ENCODE data around the gene HBEGF. TPM values are rescaled to one million over a fixed set of nuclear protein-coding genes. Genes with fewer than 3 reads are reported as not detected.

The HBEGF gene
- total and polyA plus RNA-seq, 2 experiments from 2014 or later: 6.7 to 7.2 TPM

- no peaks in the 10 kb centered on the region for H3K9me2 ChIP-seq (replicated peaks; ENCODE audit: insufficient read depth)
- no peaks in the 10 kb centered on the region for H3K9me3 ChIP-seq (ENCODE audit: low read depth)
- peaks cover 3% of the 10 kb centered on the region for H4K20me1 ChIP-seq (ENCODE audit: insufficient read depth, poor library complexity, severe bottlenecking)
- H3K36me3 ChIP-seq (replicated peaks; ENCODE audit: insufficient read depth, low read depth): no peaks in the 10 kb centered on the region
- H3K4me2 ChIP-seq: no peak overlapping the region
- H3K27ac ChIP-seq: no peak overlapping the region
- no peak for DNase-seq (ENCODE audit: low spot score)
- TF ChIP-seq EZH2 (IDR thresholded peaks at IDR 0.05; ENCODE audit: borderline replicate concordance): no peak
- TF ChIP-seq EZH2phosphoT487 (IDR thresholded peaks at IDR 0.05; ENCODE audit: low read depth, severe bottlenecking, unreplicated experiment): no peak
- TF ChIP-seq, protein P1, sequence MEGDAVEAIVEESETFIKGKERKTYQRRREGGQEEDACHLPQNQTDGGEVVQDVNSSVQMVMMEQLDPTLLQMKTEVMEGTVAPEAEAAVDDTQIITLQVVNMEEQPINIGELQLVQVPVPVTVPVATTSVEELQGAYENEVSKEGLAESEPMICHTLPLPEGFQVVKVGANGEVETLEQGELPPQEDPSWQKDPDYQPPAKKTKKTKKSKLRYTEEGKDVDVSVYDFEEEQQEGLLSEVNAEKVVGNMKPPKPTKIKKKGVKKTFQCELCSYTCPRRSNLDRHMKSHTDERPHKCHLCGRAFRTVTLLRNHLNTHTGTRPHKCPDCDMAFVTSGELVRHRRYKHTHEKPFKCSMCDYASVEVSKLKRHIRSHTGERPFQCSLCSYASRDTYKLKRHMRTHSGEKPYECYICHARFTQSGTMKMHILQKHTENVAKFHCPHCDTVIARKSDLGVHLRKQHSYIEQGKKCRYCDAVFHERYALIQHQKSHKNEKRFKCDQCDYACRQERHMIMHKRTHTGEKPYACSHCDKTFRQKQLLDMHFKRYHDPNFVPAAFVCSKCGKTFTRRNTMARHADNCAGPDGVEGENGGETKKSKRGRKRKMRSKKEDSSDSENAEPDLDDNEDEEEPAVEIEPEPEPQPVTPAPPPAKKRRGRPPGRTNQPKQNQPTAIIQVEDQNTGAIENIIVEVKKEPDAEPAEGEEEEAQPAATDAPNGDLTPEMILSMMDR (IDR thresholded peaks at IDR 0.05; ENCODE audit: poor library complexity): no peak
- H3K4me3 ChIP-seq: no peak overlapping the region
- no peaks in the 10 kb centered on the region for H3K27me3 ChIP-seq
- no peaks in the 10 kb centered on the region for H3K4me1 ChIP-seq (ENCODE audit: insufficient read depth)
- H3K79me2 ChIP-seq: peaks cover 83% of the 10 kb centered on the region
- WGBS (ENCODE audit: low lambda C conversion rate, missing lambda C conversion rate): 90% methylated on average over 2 of the region's 5 CpGs
- no peak overlapping the region for H2AFZ ChIP-seq
These were observed 60.0 kb downstream of the HBEGF start for GRCh38 chr5:140286424-140286823.

DNA sequence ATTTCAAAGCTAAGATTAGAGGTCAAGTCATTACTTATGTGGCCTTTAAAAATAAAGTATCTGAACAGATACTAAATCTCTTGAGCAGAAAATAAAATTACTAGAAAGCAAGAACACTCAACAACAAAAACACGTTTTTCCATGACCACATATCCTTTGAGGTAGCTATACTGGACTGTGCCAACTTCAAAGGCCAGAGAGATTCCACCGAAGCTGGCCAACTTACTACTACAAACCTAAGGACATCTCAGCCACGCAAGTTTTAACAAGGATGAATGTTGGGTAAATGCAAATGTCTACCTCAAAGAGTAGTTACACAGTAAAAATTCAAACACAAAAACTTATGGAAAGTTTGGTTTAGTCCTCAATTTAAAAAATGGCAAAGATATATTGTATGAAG is 62.4 kb downstream of the HBEGF start:
- no peaks in the 10 kb centered on the region for H3K4me1 ChIP-seq (ENCODE audit: insufficient read depth)
- no peaks in the 10 kb centered on the region for H3K9me3 ChIP-seq (ENCODE audit: low read depth)
- H3K27me3 ChIP-seq: no peaks in the 10 kb centered on the region
- TF ChIP-seq EZH2phosphoT487 (IDR thresholded peaks at IDR 0.05; ENCODE audit: low read depth, severe bottlenecking, unreplicated experiment): no peak
- TF ChIP-seq EZH2 (IDR thresholded peaks at IDR 0.05; ENCODE audit: borderline replicate concordance): no peak
- TF ChIP-seq, protein P1 (IDR thresholded peaks at IDR 0.05; ENCODE audit: poor library complexity): no peak
- 91% methylated on average over 3 of the region's 3 CpGs for WGBS (ENCODE audit: low lambda C conversion rate, missing lambda C conversion rate)
- no peaks in the 10 kb centered on the region for H3K9me2 ChIP-seq (replicated peaks; ENCODE audit: insufficient read depth)
- no peak overlapping the region for H2AFZ ChIP-seq
- H3K4me2 ChIP-seq: no peak overlapping the region
- H3K27ac ChIP-seq: no peak overlapping the region
- no peak overlapping the region for H3K4me3 ChIP-seq
- H4K20me1 ChIP-seq (ENCODE audit: insufficient read depth, poor library complexity, severe bottlenecking): no peaks in the 10 kb centered on the region
- H3K79me2 ChIP-seq: peaks cover 64% of the 10 kb centered on the region
- DNase-seq (ENCODE audit: low spot score): no peak
- H3K36me3 ChIP-seq (replicated peaks; ENCODE audit: insufficient read depth, low read depth): no peaks in the 10 kb centered on the region

Other genes with a start within 250 kb of the HBEGF start
- 11.9 and 13.8 TPM in 2 replicates for gene PURA, start 232.5 kb downstream of the HBEGF start, total RNA-seq
- 7.4 and 10.1 TPM in 2 replicates for gene PURA, start 232.5 kb downstream of the HBEGF start, polyA plus RNA-seq
- 4.4 and 7.2 TPM in 2 replicates for gene IGIP, start 220.7 kb downstream of the HBEGF start, total RNA-seq
- gene IGIP, start 220.7 kb downstream of the HBEGF start, polyA plus RNA-seq: 0.50 and 0.89 TPM in 2 replicates
- 111 and 120 TPM in 2 replicates for gene CYSTM1, start 171.4 kb downstream of the HBEGF start, total RNA-seq
- 196 and 262 TPM in 2 replicates for gene CYSTM1, start 171.4 kb downstream of the HBEGF start, polyA plus RNA-seq
- 84.1 and 86.1 TPM in 2 replicates for gene PFDN1, start 43.5 kb downstream of the HBEGF start, total RNA-seq
- 97.6 and 98.0 TPM in 2 replicates for gene PFDN1, start 43.5 kb downstream of the HBEGF start, polyA plus RNA-seq
- gene SLC4A9, start 13.6 kb upstream of the HBEGF start, total RNA-seq: 0.07 TPM in 1 of 2 replicates, not detected in the other
- gene SLC4A9, start 13.6 kb upstream of the HBEGF start, polyA plus RNA-seq: 0.53 and 1.1 TPM in 2 replicates
- gene ANKHD1, start 55.2 kb upstream of the HBEGF start, total RNA-seq: 70.7 and 78.9 TPM in 2 replicates
- 53.6 and 84.4 TPM in 2 replicates for gene ANKHD1, start 55.2 kb upstream of the HBEGF start, polyA plus RNA-seq
- gene EIF4EBP3, start 201.1 kb upstream of the HBEGF start, total RNA-seq: 2.7 and 3.5 TPM in 2 replicates
- 6.6 and 6.9 TPM in 2 replicates for gene EIF4EBP3, start 201.1 kb upstream of the HBEGF start, polyA plus RNA-seq
- 24.4 and 26.5 TPM in 2 replicates for gene SRA1, start 210.9 kb upstream of the HBEGF start, total RNA-seq
- 66.4 and 66.6 TPM in 2 replicates for gene SRA1, start 210.9 kb upstream of the HBEGF start, polyA plus RNA-seq
- 19.5 and 21.0 TPM in 2 replicates for gene APBB3, start 218.0 kb upstream of the HBEGF start, total RNA-seq
- gene APBB3, start 218.0 kb upstream of the HBEGF start, polyA plus RNA-seq: 41.5 and 51.5 TPM in 2 replicates
- gene SLC35A4, start 218.2 kb upstream of the HBEGF start, total RNA-seq: 29.2 and 34.1 TPM in 2 replicates
- gene SLC35A4, start 218.2 kb upstream of the HBEGF start, polyA plus RNA-seq: 70.4 and 81.0 TPM in 2 replicates